GM20000 (cell line): Measurements from ENCODE around the gene METTL3.

Source experiments
- DNase-seq: peaks from one replicate; pipeline ENCODE4 v3.0.0; 2012; ENCODE audit warnings: low spot score
- CTCF ChIP-seq: IDR thresholded peaks from 2 replicates; pipeline ENCODE4 v1.5.1; 2012; ENCODE audit warnings: mild to moderate bottlenecking, control low read depth; ENCODE audit errors: extremely low read depth, missing control alignments

METTL3 gene

GRCh38 chr14:21525571-21525961, 14.4 kb upstream of the METTL3 start:
- DNase-seq, result no peak
- no peak for TF ChIP-seq CTCF

GRCh38 chr14:21524575-21525490, 13.7 kb upstream of the METTL3 start:
- DNase-seq, result no peak
- TF ChIP-seq CTCF, result no peak

GRCh38 chr14:21523203-21523602, 12.1 kb upstream of the METTL3 start:
- no peak for TF ChIP-seq CTCF

GRCh38 chr14:21521501-21521900, 10.4 kb upstream of the METTL3 start:
- no peak for TF ChIP-seq CTCF
- DNase-seq, result no peak

More at GRCh38 chr14:21523203-21523602, 12.1 kb upstream of the METTL3 start:
- no peak for DNase-seq

GRCh38 chr14:21520767-21521166, 9.6 kb upstream of the METTL3 start:
- TF ChIP-seq CTCF, result no peak
- no peak for DNase-seq

- TF ChIP-seq CTCF, result no peak
- DNase-seq, result no peak
These were observed 7.6 kb upstream of the METTL3 start for GRCh38 chr14:21518725-21519124.

GRCh38 chr14:21514341-21514740, 3.2 kb upstream of the METTL3 start:
- no peak for TF ChIP-seq CTCF
- DNase-seq, result no peak
